ENCODE data around the gene LGI4. TPM values are rescaled to one million over a fixed set of nuclear protein-coding genes. Genes with fewer than 3 reads are reported as not detected.

LGI4 gene
- 0.47 and 0.52 TPM in 2 replicates for total RNA-seq

GRCh38 chr19:35134601-35135242 lies at the start of gene LGI4:
Gene LGI4, minus strand, starts transcription at chr19:35135059. Its CDS starts 379 bp downstream, at chr19:35134680.

GRCh38 chr19:35154525-35155406 lies 19.9 kb upstream of the LGI4 start, which contains the start of gene FXYD5:
Gene FXYD5, plus strand, starts transcription at chr19:35154735. Its CDS starts 816 bp downstream, at chr19:35155551.

GRCh38 chr19:35143231-35143715 lies 8.4 kb upstream of the LGI4 start, which contains the start of gene FXYD7:
Gene FXYD7, plus strand, starts transcription at chr19:35143255. Its CDS starts 79 bp downstream, at chr19:35143334.

GRCh38 chr19:35138305-35138892 lies 3.5 kb upstream of the LGI4 start, which contains the start of gene FXYD1:
Gene FXYD1, plus strand, starts transcription at chr19:35138824. Its CDS starts 1,256 bp downstream, at chr19:35140080.

GRCh38 chr19:35115177-35115951 lies 19.5 kb downstream of the LGI4 start, which contains the start of gene FXYD3:
Gene FXYD3, plus strand, starts transcription at chr19:35115823. Its CDS starts 3,554 bp downstream, at chr19:35119377.

Other genes with a start within 250 kb of the LGI4 start
- gene ZNF30, start 208.2 kb downstream of the LGI4 start, total RNA-seq: 3.1 and 3.3 TPM in 2 replicates
- 5.2 and 5.8 TPM in 2 replicates for gene ZNF792, start 170.8 kb downstream of the LGI4 start, total RNA-seq
- 19.9 and 20.3 TPM in 2 replicates for gene GRAMD1A, start 134.7 kb downstream of the LGI4 start, total RNA-seq
- 10.6 and 15.6 TPM in 2 replicates for gene SCN1B, start 104.6 kb downstream of the LGI4 start, total RNA-seq
- 0.09 and 0.16 TPM in 2 replicates for gene HPN, start 93.3 kb downstream of the LGI4 start, total RNA-seq
- 0.16 and 1.1 TPM in 2 replicates for gene FXYD3, start 19.2 kb downstream of the LGI4 start, total RNA-seq
- gene FXYD1, start 3.8 kb upstream of the LGI4 start, total RNA-seq: 4.4 and 14.6 TPM in 2 replicates
- 0.17 TPM in 1 of 2 replicates, not detected in the other for gene FXYD7, start 8.2 kb upstream of the LGI4 start, total RNA-seq
- gene FXYD5, start 19.7 kb upstream of the LGI4 start, total RNA-seq: 16.8 and 28.7 TPM in 2 replicates
- not detected in 2 replicates for gene FAM187B, start 93.7 kb upstream of the LGI4 start, total RNA-seq
- gene LSR, start 113.9 kb upstream of the LGI4 start, total RNA-seq: 0.47 TPM in 1 of 2 replicates, not detected in the other
- gene USF2, start 133.9 kb upstream of the LGI4 start, total RNA-seq: 41.8 and 59.8 TPM in 2 replicates
- gene HAMP, start 147.5 kb upstream of the LGI4 start, total RNA-seq: not detected in 2 replicates
- not detected in 2 replicates for gene MAG, start 157.1 kb upstream of the LGI4 start, total RNA-seq
- 0.16 TPM in 1 of 2 replicates, not detected in the other for gene CD22, start 194.1 kb upstream of the LGI4 start, total RNA-seq
- not detected in 2 replicates for gene FFAR1, start 212.8 kb upstream of the LGI4 start, total RNA-seq
- not detected in 2 replicates for gene FFAR3, start 223.4 kb upstream of the LGI4 start, total RNA-seq
- not detected in 2 replicates for gene GPR42, start 236.0 kb upstream of the LGI4 start, total RNA-seq